ENCODE data around the gene LPP.

LPP gene

GRCh38 chr3:188198760-188199327 lies 44.9 kb downstream of the LPP start:
- no peak for DNase-seq

GRCh38 chr3:188199386-188199785 lies 45.4 kb downstream of the LPP start:
- no peak for DNase-seq

GRCh38 chr3:188200481-188200880 lies 46.5 kb downstream of the LPP start:
- no peak for DNase-seq

- DNase-seq = no peak
These were observed 48.6 kb downstream of the LPP start for GRCh38 chr3:188202358-188203138.

- no peak for DNase-seq
These were observed 50.6 kb downstream of the LPP start for GRCh38 chr3:188204526-188204925.

- no peak for DNase-seq
These were observed 52.0 kb downstream of the LPP start for GRCh38 chr3:188205992-188206416.

- DNase-seq = no peak
These were observed 52.8 kb downstream of the LPP start for GRCh38 chr3:188206787-188207186.

- no peak for DNase-seq
These were observed 54.1 kb downstream of the LPP start for GRCh38 chr3:188207941-188208515.

GRCh38 chr3:188208516-188208981 lies 54.6 kb downstream of the LPP start:
- DNase-seq = no peak

- DNase-seq = no peak
These were observed 55.1 kb downstream of the LPP start for GRCh38 chr3:188209034-188209433.

- no peak for DNase-seq
These were observed 55.8 kb downstream of the LPP start for GRCh38 chr3:188209740-188210139.

- DNase-seq = no peak
These were observed 57.5 kb downstream of the LPP start for GRCh38 chr3:188211476-188211875.

GRCh38 chr3:188212308-188212969 lies 58.5 kb downstream of the LPP start:
- DNase-seq = no peak

GRCh38 chr3:188214442-188214841 lies 60.5 kb downstream of the LPP start:
- DNase-seq = no peak

- DNase-seq = no peak
These were observed 61.2 kb downstream of the LPP start for GRCh38 chr3:188215129-188215528.

GRCh38 chr3:188217011-188217463 lies 63.1 kb downstream of the LPP start:
- no peak for DNase-seq

GRCh38 chr3:188217726-188218125 lies 63.8 kb downstream of the LPP start:
- no peak for DNase-seq

- DNase-seq = no peak
These were observed 64.6 kb downstream of the LPP start for GRCh38 chr3:188218603-188219002.

- no peak for DNase-seq
These were observed 65.2 kb downstream of the LPP start for GRCh38 chr3:188219147-188219546.

- no peak for DNase-seq
These were observed 66.3 kb downstream of the LPP start for GRCh38 chr3:188220097-188220788.

- no peak for DNase-seq
These were observed 67.2 kb downstream of the LPP start for GRCh38 chr3:188220988-188221818.

GRCh38 chr3:188223936-188224335 lies 70.0 kb downstream of the LPP start:
- no peak for DNase-seq
